HG03280 (cell line): ENCODE data around the gene ADAMTSL5.
"Not testable (repeated sequence)": the region's sequence is repeated elsewhere in the genome, so short reads cannot be mapped to it uniquely, and the experiment has no call there.

Experiments
- ATAC-seq: cut with Tn5 transposase; IDR thresholded peaks from one replicate; pipeline ENCODE4 v1.9.1; 2021; ENCODE audit warnings: mild to moderate bottlenecking, moderate library complexity; ENCODE audit not compliant: unreplicated experiment

ADAMTSL5 gene, protein sequence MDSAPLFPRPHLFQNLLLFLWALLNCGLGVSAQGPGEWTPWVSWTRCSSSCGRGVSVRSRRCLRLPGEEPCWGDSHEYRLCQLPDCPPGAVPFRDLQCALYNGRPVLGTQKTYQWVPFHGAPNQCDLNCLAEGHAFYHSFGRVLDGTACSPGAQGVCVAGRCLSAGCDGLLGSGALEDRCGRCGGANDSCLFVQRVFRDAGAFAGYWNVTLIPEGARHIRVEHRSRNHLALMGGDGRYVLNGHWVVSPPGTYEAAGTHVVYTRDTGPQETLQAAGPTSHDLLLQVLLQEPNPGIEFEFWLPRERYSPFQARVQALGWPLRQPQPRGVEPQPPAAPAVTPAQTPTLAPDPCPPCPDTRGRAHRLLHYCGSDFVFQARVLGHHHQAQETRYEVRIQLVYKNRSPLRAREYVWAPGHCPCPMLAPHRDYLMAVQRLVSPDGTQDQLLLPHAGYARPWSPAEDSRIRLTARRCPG

DNA sequence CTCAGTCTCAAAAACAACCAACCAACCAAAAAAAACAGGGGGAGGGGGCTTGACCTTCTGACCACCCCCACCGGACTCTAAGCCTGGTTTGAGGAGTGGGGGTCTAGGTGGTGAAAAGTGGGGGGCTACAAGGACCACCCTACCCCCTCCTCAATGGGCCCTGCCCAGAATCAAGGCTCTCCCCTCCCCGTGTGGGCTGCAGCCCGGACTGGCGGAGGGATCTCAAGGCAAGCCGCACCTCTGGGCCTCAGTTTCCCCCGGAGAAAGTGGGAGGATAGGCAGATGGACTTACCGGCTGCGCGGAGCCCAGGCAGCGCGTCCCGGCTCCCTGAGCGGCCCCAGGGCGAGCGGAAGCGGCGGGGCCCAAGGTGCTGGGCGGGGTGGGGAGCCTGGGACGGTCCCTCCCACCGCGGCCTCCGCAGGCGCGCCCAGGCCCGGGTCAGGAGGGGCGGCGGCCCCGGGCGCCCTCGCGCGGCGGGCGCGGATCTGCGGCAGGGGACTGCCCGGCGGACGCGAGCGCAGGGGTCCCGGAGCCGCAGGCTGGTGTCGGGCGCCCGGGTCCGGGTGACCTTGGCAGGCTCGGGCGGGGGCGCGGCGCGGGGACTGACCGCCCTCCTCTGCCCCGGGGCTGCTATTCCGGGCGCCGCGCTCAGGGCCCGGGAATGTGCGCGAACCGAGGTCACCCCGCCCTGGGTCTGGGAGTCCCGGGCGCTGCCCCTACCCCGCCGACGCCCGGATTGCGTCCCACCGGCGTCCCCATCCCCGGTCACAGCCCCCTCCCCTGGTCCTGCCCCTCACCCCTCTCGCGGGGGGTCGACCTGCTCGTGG lies at the start of gene ADAMTSL5:
ADAMTSL5 (minus strand) TSS at position 349 of the 828 bp plus-strand sequence. CDS start 2,076 bp downstream, outside the sequence.
- no peak for ATAC-seq

DNA sequence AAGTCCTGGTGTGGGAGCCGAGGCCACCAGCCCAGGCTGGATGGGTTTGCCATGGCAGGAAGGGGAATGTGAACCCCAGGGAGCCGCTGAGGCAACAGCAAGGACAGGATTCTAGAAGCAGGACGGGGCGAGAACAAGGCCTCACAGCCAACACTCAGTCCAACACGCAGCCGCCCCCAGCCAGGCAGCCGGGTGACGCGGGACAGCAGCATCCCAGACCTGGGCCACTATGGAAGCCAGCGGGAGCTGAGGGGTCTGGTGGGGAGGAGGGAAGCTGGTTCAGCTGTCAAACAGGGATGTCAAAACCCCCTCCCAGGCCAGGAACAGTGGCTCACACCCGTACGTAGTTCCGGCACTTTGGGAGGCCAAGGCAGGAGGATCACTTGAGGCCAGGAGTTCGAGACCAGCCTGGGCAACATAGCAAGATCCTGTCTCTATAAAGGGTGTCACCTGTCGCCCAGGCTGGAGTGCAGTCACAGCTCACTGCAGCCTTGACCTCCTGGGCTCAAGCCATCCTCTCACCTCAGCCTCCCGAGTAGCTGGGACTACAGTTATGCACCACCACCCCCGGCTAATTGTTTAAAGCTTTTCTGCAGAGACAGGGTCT lies 48.5 kb upstream of the ADAMTSL5 start:
- no peak for ATAC-seq

DNA sequence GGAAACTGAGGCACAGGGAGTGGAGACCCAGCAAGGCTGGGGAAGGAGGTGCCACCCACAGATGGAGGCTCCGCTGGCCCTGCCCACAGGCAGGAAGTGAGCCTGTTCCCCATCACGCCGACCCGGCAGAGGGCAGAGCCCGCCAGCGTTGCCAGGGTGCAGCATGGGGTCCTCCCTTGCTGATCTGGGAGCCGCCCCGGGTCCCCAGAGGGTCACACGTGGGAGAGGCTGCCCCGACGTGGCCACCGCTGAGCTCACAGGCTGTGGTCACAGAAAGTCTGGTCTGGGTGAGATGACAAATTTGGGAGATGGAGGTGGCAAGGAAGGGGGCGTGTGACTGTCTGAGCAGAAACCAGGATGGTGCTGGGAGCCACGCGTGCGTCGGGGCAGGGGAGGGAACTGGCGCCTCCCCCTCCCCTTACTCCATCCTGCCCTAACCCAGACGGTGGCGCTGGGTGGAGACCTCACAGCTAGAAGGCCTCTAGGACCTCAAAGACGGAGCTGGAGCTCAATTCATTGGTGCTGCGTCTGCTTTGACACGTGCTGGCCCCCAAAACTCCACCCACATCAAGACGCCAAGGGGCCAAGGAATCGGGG lies 47.6 kb upstream of the ADAMTSL5 start:
- ATAC-seq, result no peak

DNA sequence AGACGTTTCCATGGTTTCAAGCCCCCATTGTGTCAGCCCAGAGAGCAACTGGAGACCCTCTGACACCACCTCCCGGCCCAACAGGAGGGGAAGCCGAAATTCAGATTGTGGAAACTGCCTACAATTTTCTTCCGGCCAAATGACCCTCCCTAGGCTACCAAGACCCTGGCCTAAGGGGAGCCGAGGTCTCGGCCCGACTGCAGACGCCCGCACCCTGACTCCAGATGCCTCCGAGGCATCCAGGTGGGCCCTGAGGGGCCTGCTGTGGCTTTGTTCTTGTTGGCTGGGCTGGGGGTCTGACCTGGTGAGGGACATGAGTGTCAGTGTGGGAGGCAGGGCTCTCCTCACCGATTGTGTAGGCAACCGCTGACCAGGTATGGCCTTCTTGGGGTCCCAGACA lies 45.7 kb upstream of the ADAMTSL5 start:
- no peak for ATAC-seq

DNA sequence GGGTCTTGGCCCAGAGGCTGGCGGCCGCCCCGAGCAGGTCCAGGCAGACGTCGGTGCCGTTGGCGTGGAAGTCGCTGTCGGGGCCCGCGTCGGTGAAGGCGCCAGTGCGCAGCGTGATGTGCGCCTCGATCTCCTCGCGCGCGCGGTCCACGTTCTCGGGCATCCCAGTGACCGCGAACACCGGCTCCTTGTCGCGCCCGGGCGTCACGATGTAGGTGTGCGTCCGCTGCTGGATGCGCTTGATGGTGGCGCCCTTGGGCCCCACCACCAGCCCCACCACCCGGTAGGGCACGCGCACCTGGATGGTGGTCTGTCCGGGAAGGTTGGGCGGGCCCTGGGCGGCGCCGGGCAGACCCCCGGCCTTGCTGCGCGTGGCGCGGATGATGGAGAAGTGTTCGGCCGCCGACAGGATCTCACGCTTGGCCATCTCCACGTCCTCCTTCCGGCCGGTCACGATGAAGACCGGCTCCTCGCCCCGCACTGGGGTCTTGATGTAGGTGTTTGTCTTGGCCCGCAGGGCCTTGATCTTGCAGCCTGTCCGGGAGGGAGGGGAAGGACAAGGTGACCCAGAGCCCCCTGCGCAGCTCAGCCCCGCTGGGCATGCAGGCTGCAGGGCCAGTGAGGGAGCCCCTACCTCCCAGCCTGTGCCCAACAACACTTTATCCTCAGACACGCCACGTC lies 43.7 kb upstream of the ADAMTSL5 start:
- ATAC-seq, result no peak

DNA sequence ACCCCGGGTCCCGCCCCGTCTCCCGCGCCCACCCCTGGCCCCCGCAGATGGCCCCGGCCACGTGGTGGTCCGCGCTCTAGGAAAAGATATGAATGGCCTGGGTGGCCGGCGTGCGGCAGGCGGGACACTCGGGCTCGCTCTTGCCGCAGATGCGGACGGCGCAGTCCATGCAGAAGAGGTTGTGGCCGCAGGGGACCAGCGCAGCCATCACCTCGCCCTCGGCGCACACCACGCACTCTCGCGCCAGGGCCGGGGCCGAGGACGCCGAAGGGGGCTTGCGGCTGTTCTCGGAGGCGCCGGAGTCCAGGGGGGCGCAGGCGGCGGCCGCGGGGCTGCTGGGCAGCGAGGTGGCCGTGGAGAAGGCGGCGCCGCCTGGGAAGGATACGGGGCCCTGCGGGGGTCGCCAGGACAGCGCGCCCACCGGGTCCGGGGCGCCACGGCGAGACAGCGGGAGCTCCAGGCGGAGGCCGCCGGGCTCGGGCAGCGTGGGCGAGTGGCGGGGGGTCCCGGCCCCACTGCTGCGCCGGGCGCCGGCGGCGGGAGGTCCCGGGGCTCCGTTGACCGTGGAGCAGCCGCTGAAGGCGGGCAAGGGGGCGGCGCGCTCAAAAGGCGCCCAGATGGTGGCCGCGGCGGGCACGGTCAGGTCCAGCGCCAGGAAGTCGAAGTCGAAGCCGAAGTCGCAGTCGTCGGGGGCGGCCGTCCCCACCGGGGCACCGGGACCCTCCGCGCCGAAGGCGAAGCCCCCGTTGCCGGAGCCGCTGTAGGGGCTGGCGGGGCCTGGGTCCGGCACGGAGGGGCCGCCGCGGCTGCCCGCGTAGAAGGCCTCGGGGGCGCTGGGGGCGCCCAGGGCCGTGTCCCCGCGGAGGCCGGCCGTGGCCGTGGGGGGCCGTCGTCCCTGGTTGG lies 42.9 kb upstream of the ADAMTSL5 start:
- ATAC-seq, result no peak

DNA sequence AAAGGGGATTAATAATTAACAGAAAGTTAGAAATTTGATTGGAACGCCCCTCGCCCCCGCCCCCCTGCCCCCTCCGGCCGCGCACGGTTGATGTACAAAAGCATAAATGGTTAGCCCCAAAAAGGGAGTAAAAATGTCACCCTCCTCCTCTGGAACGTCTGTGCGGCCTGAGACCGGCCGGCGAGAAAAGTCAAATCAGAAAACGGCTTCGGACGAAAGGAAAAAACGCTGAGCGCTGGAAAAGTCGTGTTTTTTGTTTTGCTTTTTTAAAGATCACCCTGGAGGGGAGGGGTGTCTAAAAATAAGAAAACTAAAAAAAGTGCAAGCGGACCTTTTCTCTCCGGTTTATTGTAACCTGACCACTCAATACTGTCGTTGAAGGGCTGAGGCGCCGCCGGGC lies 42.1 kb upstream of the ADAMTSL5 start:
- ATAC-seq, result no peak

DNA sequence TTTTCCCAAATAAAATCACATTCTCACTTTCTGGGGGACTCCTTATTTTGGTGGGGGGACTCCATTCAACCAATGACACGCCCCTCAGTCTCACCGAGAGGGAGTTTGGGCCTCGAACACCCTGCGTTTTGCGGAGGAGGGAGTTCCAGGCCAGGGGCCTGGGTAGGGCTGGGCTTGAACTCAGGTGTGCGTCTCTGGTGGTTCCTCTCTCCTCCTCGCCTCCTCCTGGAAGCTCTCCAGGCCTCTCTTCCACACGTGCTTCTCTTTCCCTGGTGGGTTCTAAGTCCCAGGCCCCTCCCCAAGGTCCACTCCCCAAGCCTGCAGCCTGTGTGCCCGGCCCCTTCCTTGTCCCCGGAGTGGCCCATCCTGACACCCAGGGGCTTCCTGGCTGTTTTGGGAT lies 40.6 kb upstream of the ADAMTSL5 start:
- ATAC-seq, result no peak

DNA sequence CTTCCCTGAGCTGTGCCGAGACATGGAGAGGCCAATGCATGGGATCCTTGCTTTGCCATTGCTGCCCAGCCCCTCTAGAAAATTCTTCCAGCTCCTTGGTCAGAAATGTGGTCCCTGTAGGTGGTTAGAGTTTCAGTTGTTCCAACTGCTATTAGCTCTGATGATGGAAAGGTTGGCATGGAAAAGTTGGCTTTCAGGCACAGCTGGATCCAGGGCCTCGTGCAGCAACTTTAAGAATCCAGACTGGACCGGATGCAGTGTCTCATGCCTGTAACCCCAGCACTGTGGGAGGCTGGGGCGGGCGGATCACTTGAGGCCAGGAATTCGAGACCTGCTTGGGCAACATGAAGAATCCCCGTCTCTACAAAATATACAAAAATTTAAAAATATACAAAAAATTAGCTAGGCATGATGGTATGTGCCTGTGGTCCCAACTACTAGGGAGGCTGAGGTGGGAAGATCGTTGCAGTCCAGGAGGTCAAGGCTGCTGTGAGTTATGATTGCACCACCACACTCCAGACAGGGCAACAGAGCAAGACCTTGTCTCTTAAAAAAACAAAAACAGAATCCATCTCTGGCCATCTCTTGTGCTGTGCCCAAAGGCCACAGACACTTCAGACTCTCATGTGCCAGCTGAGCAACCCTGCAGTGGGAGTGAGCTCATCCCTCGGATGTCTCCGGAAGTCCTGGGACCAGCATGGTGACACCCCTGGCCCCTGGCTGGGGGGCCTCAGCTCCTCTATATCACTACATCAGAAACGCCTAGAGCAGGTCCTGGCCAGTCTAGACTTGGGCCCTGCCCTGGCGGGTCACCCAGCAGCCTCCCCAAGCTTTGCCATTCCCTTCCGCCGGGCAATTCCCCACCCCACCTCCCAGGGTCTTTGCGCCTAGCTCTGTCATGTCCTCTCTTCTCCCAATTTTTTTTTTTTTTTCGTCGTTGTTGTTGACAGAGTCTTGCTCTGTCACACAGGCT lies 38.5 kb upstream of the ADAMTSL5 start:
- ATAC-seq, result no peak

DNA sequence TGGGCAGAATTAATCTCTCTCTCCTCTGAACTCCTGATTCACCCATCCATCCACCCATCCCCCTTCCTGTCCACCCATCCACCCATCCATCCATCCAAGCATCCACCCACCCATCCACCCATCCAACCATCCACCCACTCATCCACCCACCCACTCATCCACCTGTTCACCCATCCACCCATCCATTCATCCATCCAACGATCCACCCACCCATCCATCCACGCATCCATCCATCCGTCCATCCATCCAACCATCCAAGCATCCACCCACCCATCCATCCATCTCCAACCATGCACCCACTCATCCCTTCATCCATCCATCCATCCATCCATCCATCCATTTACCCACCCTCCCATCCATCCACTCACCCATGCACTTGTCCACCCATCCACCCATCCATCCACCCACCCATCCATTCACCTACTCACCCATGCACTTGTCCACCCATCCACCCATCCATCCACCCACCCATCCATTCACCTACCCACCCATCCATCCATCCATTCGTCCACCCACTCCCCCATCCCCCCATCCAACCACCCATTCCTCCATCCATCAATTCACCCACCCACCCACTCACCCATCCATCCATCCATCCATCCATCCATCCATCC lies 36.6 kb upstream of the ADAMTSL5 start:
- no peak for ATAC-seq

DNA sequence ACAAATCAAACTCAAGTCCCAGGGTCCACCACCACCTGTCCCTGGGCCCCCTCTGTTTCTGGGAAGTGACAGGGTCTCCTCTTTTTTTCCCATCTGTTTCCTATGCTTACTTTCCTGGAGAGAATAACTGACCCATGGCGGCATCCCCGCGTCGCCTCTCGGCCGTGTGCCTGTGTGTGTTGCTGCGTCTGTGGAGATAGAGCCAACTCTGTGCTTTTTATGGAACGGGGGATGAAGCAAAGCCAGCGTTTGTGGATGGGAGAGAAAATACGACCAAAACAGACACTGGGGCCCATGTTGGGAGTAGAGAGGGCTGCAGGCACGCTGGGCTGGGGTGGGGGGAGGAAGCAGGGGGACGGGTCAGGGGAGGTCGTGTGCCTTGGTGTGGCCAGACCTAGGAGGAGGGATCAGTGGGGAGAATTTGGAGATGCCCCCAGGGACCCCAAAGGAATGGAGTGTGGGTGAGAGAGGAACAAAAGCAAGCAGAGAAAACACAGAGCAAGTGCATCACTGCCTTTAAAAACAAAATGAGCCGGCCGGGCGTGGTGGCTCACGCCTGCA lies 27.6 kb upstream of the ADAMTSL5 start:
- no peak for ATAC-seq

DNA sequence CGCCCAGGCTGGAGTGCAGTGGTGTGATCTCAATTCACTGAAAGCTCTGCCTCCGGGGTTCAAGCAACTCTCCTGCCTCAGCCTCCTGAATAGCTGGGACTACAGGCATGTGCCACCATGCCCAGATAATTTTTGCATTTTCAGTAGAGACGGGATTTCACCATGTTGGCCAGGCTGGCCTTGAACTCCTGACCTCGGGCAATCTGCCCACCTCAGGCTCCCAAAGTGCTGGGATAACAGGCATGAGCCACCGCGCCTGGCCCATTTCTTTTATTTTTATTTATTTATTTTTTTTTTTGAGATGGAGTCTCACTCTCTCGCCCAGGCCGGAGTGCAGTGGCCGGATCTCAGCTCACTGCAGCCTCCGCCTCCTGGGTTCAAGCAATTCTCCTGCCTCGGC lies 26.9 kb upstream of the ADAMTSL5 start:
- ATAC-seq, result not testable (repeated sequence)

DNA sequence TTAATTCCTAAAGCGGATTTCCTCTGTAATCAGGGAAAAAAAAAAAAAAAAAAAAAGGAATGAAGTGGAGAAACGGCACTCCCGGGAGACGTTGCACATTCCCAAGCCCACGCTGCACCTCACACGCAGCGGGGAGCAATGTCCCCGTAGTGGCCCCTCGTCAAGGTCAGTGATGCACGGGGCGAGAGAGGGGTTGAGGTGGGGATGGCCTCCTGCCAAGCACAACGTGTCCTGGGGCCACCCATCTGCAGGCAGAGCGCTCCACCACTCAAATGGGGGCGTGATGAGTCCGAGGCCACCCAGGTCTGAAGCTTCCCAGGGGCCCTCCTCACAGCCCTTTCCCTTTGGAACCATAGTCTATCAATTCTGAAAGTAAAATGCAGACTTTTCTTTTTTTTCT lies 26.2 kb upstream of the ADAMTSL5 start:
- no peak for ATAC-seq

DNA sequence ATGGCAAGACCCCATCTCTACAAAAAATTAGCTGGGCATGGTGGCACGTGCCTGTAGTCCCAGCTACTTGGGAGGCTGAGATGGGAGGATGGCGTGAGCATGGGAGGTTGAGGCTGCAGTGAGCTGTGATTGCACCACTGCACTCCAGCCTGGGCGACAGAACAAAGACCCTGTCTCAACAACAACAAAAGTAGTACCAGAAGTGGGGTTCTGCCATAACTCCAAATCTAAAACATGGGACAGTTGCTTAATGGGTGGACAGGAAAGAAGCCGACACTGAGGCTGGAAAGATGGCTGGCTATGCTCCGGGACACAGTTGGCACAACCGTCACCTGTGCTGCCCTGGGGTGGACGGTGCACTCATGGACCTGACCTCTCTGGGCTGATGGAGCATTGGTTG lies 22.9 kb upstream of the ADAMTSL5 start:
- not testable (repeated sequence) for ATAC-seq

DNA sequence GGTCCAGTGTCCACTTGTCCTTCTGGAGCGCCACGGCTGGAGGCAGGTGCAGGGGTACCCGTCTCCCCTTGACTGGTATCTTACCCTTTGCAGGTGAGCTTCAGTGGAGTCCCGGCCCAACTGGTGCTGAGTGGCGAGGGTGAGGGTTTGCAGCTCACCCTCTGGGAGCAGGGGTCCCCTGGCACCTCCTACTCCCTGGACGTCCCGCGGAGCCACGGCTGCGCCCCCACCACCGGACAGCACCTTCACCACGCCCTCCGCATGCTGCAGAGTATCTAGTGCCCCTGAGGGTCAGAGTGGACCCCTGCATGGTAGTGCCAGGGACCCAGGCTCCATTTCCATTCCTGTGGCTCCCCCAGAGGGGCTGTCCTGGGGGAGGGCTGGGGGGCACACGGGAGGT lies 22.2 kb upstream of the ADAMTSL5 start:
- ATAC-seq, result no peak

DNA sequence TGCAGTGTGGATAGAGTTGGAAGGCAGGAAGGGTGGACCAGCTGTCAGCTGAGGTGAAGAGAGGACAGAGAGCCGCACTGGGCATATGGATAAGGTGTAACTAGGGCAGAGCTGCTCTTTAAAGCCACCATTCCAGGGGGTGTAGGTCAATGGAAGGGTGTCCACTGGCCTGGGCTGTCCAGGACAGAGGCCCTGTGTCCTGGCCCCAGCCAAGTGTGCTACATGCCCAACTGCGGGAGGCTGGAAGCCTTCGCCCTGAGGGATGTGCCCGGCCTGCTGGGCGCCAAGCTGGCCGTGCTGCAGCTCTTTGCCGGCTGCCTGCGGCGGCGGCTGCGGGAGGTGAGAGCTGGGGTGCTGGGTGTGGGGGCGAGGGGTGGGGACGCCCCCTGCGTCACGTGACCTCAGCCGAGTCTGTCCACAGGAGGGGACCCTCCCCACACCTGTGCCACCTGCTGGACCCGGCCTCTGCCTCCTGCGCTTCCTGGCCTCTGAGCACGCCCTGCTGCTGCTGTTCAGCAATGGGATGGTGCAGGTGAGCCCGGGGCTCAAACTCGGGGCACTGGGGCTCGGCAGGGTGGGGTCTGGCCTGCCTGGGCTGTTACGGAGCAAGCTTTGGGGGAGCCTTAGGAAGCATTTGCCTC lies 20.8 kb upstream of the ADAMTSL5 start:
- ATAC-seq, result no peak

DNA sequence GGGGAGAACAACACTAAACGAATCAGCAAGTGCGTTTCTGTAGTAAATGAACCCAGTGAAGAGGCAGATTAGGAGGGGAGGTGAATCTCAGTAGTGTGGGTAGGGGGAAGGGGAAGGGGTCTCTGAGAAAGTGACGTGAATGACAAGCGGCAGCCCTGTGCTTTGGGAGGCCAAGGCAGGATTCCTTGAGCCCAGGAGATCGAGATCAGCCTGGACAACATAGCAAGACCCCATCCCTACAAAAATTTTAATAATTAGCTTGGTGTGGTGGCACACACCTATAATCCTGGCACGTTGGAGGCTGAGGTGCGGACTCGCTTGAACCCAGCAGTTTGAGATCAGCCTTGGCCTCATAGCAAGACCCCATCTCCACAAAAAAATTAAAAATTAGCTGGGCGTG lies 19.2 kb upstream of the ADAMTSL5 start:
- ATAC-seq, result no peak
